GM06990 (cell line): ENCODE measurements around the gene ABCA7.

Source experiments
- DNase-seq: peaks from one replicate; pipeline ENCODE4 v3.0.0-alpha.2; 2011; ENCODE audit not compliant: insufficient read length; ENCODE audit errors: extremely low read depth
- H3K27me3 ChIP-seq: replicated peaks from 2 replicates; pipeline ENCODE4 v1.6.0; 2011; ENCODE audit warnings: low read length; ENCODE audit not compliant: control insufficient read depth, insufficient read depth
- H3K36me3 ChIP-seq: 2 replicates; pipeline ENCODE4 v1.5.1; 2011; ENCODE audit warnings: low read length; ENCODE audit not compliant: control insufficient read depth, insufficient read depth
- H3K4me3 ChIP-seq: replicated peaks from 2 replicates; pipeline ENCODE4 v1.5.1; 2011; ENCODE audit warnings: low read depth, mild to moderate bottlenecking, control low read depth, low read length
- TF ChIP-seq, protein P1 (sequence below): IDR thresholded peaks from 2 replicates; pipeline ENCODE4 v1.5.1; 2011; ENCODE audit warnings: low read length, control low read depth, mild to moderate bottlenecking, inconsistent platforms; ENCODE audit not compliant: insufficient read depth, poor library complexity, severe bottlenecking

Gene ABCA7

GRCh38 chr19:991932-992669 lies 47.8 kb upstream of the ABCA7 start:
- TF ChIP-seq, protein P1, sequence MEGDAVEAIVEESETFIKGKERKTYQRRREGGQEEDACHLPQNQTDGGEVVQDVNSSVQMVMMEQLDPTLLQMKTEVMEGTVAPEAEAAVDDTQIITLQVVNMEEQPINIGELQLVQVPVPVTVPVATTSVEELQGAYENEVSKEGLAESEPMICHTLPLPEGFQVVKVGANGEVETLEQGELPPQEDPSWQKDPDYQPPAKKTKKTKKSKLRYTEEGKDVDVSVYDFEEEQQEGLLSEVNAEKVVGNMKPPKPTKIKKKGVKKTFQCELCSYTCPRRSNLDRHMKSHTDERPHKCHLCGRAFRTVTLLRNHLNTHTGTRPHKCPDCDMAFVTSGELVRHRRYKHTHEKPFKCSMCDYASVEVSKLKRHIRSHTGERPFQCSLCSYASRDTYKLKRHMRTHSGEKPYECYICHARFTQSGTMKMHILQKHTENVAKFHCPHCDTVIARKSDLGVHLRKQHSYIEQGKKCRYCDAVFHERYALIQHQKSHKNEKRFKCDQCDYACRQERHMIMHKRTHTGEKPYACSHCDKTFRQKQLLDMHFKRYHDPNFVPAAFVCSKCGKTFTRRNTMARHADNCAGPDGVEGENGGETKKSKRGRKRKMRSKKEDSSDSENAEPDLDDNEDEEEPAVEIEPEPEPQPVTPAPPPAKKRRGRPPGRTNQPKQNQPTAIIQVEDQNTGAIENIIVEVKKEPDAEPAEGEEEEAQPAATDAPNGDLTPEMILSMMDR = no peak
- peaks cover 16% of the 10 kb centered on the region for H3K36me3 ChIP-seq
- no peak for DNase-seq

GRCh38 chr19:992670-993055 lies 47.2 kb upstream of the ABCA7 start:
- TF ChIP-seq, protein P1 = no peak
- H3K36me3 ChIP-seq = peaks cover 16% of the 10 kb centered on the region

More at GRCh38 chr19:991932-992669, 47.8 kb upstream of the ABCA7 start:
- H3K4me3 ChIP-seq = no peak overlapping the region
- H3K27me3 ChIP-seq = no peaks in the 10 kb centered on the region

GRCh38 chr19:993361-993830 lies 46.5 kb upstream of the ABCA7 start:
- TF ChIP-seq, protein P1 = no peak
- H3K27me3 ChIP-seq = no peaks in the 10 kb centered on the region
- H3K36me3 ChIP-seq = peaks cover 11% of the 10 kb centered on the region
- DNase-seq = no peak
- no peak overlapping the region for H3K4me3 ChIP-seq

More at GRCh38 chr19:992670-993055, 47.2 kb upstream of the ABCA7 start:
- DNase-seq = no peak
- H3K4me3 ChIP-seq = no peak overlapping the region
- H3K27me3 ChIP-seq = no peaks in the 10 kb centered on the region

GRCh38 chr19:993831-994393 lies 46.0 kb upstream of the ABCA7 start:
- Histone ChIP-seq H3K27me3 (no peaks in the 10 kb centered on the region), H3K36me3 (peaks cover 8% of the 10 kb centered on the region), H3K4me3 (no peak overlapping the region)
- no peak for DNase-seq
- TF ChIP-seq, protein P1 = no peak

DNA sequence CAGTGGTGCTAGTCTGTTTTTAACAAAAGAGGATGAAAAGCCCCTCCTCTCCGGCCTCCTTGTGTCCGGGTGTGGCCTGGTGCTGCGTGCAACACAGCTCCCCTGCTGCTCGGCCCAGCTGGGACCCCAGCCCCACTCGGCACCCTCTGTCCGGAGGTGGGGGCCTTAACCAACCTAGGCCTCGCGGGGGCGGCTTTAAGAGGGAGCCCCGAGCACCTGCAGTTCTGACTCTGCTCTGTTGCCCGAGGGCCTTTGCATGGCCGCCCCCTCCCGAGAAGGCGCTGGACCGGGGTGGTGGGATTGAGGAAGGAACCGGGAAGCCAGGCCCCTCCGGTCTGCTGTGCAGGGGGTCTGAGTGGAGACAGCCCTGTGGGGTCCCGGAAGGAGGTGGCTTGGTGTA lies 45.4 kb upstream of the ABCA7 start:
- H3K27me3 ChIP-seq = no peaks in the 10 kb centered on the region; the same call in 1 of the 2 replicates
- TF ChIP-seq, protein P1 = no peak
- H3K4me3 ChIP-seq = no peak overlapping the region
- peaks cover 8% of the 10 kb centered on the region for H3K36me3 ChIP-seq
- DNase-seq = no peak
